ENCODE results near the gene UBXN1. TPM values are rescaled to one million over a fixed set of nuclear protein-coding genes. Genes with fewer than 3 reads are reported as not detected.
A peak's percentile ranks its signal among the peaks of the same experiment; 100 is the strongest.

UBXN1 gene
- total and polyA plus RNA-seq, 2 donors (not counting 1 experiment from before 2014, with no cell fraction given) = 180 to 193 TPM

DNA sequence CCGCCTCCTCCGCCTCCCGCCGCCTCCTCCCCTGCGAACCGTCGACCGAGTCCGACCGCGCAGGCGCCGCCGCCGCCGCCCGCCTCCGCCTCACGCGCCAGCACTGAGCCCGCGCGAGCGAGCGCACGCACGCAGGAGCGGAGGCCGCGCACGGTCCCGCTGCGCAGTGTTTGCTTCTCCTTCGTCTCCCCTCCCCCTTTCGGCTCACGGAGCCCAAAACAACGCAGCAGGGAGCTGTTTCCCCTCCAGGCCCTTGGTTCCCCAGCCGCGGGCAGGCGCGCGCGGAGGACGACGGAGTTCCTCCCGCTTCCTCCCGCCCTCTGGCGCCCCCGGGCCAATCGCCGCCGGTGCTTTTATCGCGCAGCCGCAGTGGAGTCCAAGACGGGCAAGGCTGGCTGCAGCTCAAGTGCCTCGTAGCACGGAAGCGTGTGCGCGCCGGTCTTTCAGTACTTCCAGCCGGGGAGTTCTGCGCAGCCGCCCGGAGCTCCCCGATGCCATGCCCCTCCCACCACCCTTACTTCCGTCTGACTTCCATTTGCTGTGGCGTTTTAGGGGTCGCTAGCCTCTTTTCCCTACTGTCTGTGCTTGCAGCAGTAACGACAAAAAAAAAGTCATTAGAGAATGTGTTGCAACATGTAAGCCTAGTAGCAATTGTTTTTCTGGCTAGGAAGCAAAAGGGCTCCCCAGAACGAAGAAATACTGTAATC lies 48.4 kb upstream of the UBXN1 start, which contains the start of gene HNRNPUL2:
HNRNPUL2 (minus strand) TSS at position 293 of the 707 bp plus-strand sequence. CDS start 301 bp downstream, outside the sequence.
- peaks cover 53% of the 10 kb centered on the region for H4K20me1 ChIP-seq (ENCODE audit: control insufficient read depth, insufficient read depth, low read length, poor library complexity, severe bottlenecking)
- ATAC-seq (ENCODE audit: low read depth) (peak; percentile 79), DNase-seq (peak; percentile 99)
- Mint-ChIP-seq H3K4me1 (peaks cover 53% of the 10 kb centered on the region), H3K9me3 (ENCODE audit: insufficient read depth) (no peaks in the 10 kb centered on the region), H3K27ac (peak within 1 kb of the TSS; percentile 99), H3K27me3 (no peaks in the 10 kb centered on the region), H3K4me3 (peak within 1 kb of the TSS; percentile 95)
- peak within 1 kb of the TSS; percentile 91 for H2AFZ ChIP-seq (ENCODE audit: insufficient read depth, low read depth, low read length, poor library complexity, severe bottlenecking)
- H3K27ac ChIP-seq (ENCODE audit: low read length in 2 of 2) = peak within 1 kb of the TSS; percentile 90 to 91
- H3K9me3 ChIP-seq (ENCODE audit: control extremely low read depth in 1 of 3, control insufficient read depth in 2 of 3, insufficient read depth in 1 of 3, low read length in 2 of 3) = no peaks in the 10 kb centered on the region
- peaks cover 37 to 41% of the 10 kb centered on the region in 2 donors for H3K4me1 ChIP-seq (ENCODE audit: control insufficient read depth in 2 of 2, insufficient read depth in 2 of 2, low read length in 2 of 2)
- peaks cover 81% of the 10 kb centered on the region for H3K79me2 ChIP-seq (ENCODE audit: control insufficient read depth, insufficient read depth, low read length)
- intact Hi-C loops (cut with micrococcal nuclease) = loop anchor here (1.0 to 2.0 kb wide), 11 partner anchors 18 to 153 kb away; partner anchors contain the start of genes EML3, ROM1, SLC3A2 and STX5
- ChIA-PET POLR2A (interaction anchor here (0.5 to 4.9 kb wide), 24 partner anchors 14 to 154 kb away, joined by 3 to 75 read pairs (median 6); partner anchors contain the start of genes BSCL2, C11orf98, CSKMT and EEF1G), CTCF (interaction anchor here (0.6 to 5.5 kb wide), 16 partner anchors 19 to 332 kb away, joined by 3 to 34 read pairs (median 4); partner anchors contain the start of genes B3GAT3, BSCL2, SLC3A2 and TMEM179B)
- peak within 1 kb of the TSS; percentile 91 for H3K4me2 ChIP-seq (replicated peaks; ENCODE audit: low read depth, low read length, poor library complexity, severe bottlenecking)
- no peaks in the 10 kb centered on the region for H3K27me3 ChIP-seq (replicated peaks in 1 of 4; ENCODE audit: control extremely low read depth in 1 of 4, control insufficient read depth in 3 of 4, insufficient read depth in 4 of 4, low read length in 3 of 4)
- peaks cover 2 to 24% of the 10 kb centered on the region in 2 experiments for H3K36me3 ChIP-seq (replicated peaks in 1 of 2; ENCODE audit: control extremely low read depth in 1 of 2, control insufficient read depth in 1 of 2, extremely low read depth in 1 of 2, insufficient read depth in 2 of 2, low read length in 1 of 2)
- peak within 1 kb of the TSS; percentile 96 to 100 (median 99) for H3K4me3 ChIP-seq (ENCODE audit: control extremely low read depth in 1 of 5, extremely low read depth in 1 of 5, insufficient read depth in 1 of 5, low read depth in 2 of 5, low read length in 4 of 5)
- WGBS (ENCODE audit: insufficient coverage) = under 1% methylated on average over 71 of the region's 72 CpGs
- H3K9ac ChIP-seq (ENCODE audit: low read length) = peak within 1 kb of the TSS; percentile 93
- TF ChIP-seq, protein P1, sequence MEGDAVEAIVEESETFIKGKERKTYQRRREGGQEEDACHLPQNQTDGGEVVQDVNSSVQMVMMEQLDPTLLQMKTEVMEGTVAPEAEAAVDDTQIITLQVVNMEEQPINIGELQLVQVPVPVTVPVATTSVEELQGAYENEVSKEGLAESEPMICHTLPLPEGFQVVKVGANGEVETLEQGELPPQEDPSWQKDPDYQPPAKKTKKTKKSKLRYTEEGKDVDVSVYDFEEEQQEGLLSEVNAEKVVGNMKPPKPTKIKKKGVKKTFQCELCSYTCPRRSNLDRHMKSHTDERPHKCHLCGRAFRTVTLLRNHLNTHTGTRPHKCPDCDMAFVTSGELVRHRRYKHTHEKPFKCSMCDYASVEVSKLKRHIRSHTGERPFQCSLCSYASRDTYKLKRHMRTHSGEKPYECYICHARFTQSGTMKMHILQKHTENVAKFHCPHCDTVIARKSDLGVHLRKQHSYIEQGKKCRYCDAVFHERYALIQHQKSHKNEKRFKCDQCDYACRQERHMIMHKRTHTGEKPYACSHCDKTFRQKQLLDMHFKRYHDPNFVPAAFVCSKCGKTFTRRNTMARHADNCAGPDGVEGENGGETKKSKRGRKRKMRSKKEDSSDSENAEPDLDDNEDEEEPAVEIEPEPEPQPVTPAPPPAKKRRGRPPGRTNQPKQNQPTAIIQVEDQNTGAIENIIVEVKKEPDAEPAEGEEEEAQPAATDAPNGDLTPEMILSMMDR (IDR thresholded peaks at IDR 0.05) = no peak
- TF ChIP-seq EZH2 (IDR thresholded peaks at IDR 0.05; ENCODE audit: borderline replicate concordance, insufficient read depth, low read depth, low read length, poor library complexity, severe bottlenecking) = no peak

All from B cell (primary cell).